GM18868 (cell line): ENCODE data around the gene CHKB.
"Not testable (repeated sequence)": the region's sequence is repeated elsewhere in the genome, so short reads cannot be mapped to it uniquely, and the experiment has no call there.

Experiments
- ATAC-seq: cut with Tn5 transposase; IDR thresholded peaks from one replicate; pipeline ENCODE4 v1.9.1; 2021; ENCODE audit warnings: mild to moderate bottlenecking, moderate library complexity; ENCODE audit not compliant: unreplicated experiment

The CHKB gene

GRCh38 chr22:50582493-50583293 is at the start of gene CHKB:
Gene CHKB, minus strand, starts transcription at chr22:50582849. Its CDS starts 68 bp downstream, at chr22:50582781.
- ATAC-seq, result peak; percentile 90

GRCh38 chr22:50630376-50630775 is 47.7 kb upstream of the CHKB start:
- ATAC-seq, result no peak

- ATAC-seq, result peak; percentile 8
Measured at GRCh38 chr22:50628543-50629134, 46.0 kb upstream of the CHKB start.

- ATAC-seq, result peak; percentile 75
Measured at GRCh38 chr22:50627642-50628542, 45.2 kb upstream of the CHKB start, which contains the start of gene ARSA. Gene ARSA, minus strand, starts transcription at chr22:50628152. Its CDS starts 373 bp downstream, at chr22:50627779.

- ATAC-seq, result no peak
Measured at GRCh38 chr22:50626850-50627641, 44.4 kb upstream of the CHKB start.

- no peak for ATAC-seq
Measured at GRCh38 chr22:50626314-50626849, 43.7 kb upstream of the CHKB start.

GRCh38 chr22:50625568-50626313 is 43.1 kb upstream of the CHKB start:
- no peak for ATAC-seq

GRCh38 chr22:50625131-50625567 is 42.5 kb upstream of the CHKB start:
- ATAC-seq, result no peak

GRCh38 chr22:50624347-50625130 is 41.9 kb upstream of the CHKB start:
- no peak for ATAC-seq

GRCh38 chr22:50622723-50623327 is 40.2 kb upstream of the CHKB start:
- ATAC-seq, result no peak

- ATAC-seq, result no peak
Measured at GRCh38 chr22:50621948-50622722, 39.5 kb upstream of the CHKB start.

- ATAC-seq, result peak; percentile 53
Measured at GRCh38 chr22:50621356-50621880, 38.8 kb upstream of the CHKB start.

GRCh38 chr22:50620593-50621355 is 38.1 kb upstream of the CHKB start:
- peak; percentile 58 for ATAC-seq

- ATAC-seq, result not testable (repeated sequence)
Measured at GRCh38 chr22:50614296-50614695, 31.6 kb upstream of the CHKB start.

- no peak for ATAC-seq
Measured at GRCh38 chr22:50613291-50613981, 30.8 kb upstream of the CHKB start.
